Measurements from ENCODE around the gene CNOT1.

The CNOT1 gene

DNA sequence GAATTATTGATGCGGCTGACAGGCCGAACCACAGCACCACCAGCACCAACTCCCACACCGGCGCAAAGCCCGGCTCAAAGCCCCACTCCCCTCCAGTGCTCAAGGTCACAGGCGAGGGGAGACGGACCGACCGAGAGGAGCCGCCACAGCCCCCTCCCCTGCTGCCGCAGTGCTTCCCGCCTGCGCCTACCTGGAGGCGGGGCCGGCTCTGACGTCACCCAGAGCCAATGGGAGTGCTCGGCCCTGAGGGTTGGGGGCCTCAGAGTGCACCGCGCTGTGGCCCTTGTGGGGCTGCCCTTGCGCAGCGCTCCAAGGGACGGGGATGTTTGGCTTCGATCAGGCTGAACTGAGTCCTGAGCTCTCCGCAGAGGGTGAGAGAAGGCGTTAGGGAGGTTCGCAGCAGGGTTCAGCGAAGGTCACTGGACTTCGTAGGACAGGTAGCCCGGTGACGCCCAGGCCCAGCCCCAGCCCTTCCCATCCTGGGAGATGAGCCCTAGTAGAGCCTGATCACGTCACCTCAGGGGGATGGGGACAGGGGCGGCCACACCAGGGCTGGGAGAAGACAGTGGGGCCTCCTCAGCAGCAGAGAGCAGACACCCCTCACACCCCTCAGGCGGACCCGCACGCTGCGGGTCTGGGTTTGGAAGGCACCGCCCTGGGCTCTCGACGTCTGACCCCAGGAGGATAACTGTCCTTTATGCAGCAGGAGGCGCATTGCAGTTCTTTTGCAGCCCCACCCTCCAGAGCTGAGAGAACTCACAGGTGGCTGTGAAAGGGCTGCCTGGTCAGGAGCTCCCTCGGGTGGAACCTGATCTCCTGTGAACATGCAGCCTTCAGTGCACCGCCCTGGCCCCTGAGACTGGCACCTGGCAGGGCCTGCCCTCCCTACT, 128.1 kb downstream of the CNOT1 start:
- in situ Hi-C loops (cut with HindIII; ENCODE audit: low pct_ligation_motif_present, low sequenced_read_pairs) = no loop called here
- no peak for TF ChIP-seq CTCF (IDR thresholded peaks at IDR 0.05; ENCODE audit: low read depth, low read length, missing control alignments)

GRCh38 chr16:58500430-58501241, 129.0 kb downstream of the CNOT1 start:
- in situ Hi-C loops (cut with HindIII; ENCODE audit: low pct_ligation_motif_present, low sequenced_read_pairs) = no loop called here
- Histone ChIP-seq H3K27ac (no peak overlapping the region), H3K27me3 (replicated peaks) (no peaks in the 10 kb centered on the region), H3K4me3 (ENCODE audit: low read depth, low read length) (peak overlapping the region; percentile 67), H3K36me3 (replicated peaks) (no peaks in the 10 kb centered on the region)
- DNase-seq = no peak
- TF ChIP-seq CTCF (IDR thresholded peaks at IDR 0.05; ENCODE audit: low read depth, low read length, missing control alignments) = no peak

More for the DNA sequence above, 128.1 kb downstream of the CNOT1 start:
- Histone ChIP-seq H3K36me3 (replicated peaks) (no peaks in the 10 kb centered on the region), H3K27me3 (replicated peaks) (no peaks in the 10 kb centered on the region), H3K4me3 (ENCODE audit: low read depth, low read length) (peak overlapping the region; percentile 67), H3K27ac (no peak overlapping the region)
- no peak for DNase-seq

GRCh38 chr16:58499615-58500351, 129.8 kb downstream of the CNOT1 start, which contains the start of gene NDRG4:
Gene NDRG4 (plus strand): TSS chr16:58500143. CDS start chr16:58500249, 106 bp downstream.
- in situ Hi-C loops (cut with HindIII; ENCODE audit: low pct_ligation_motif_present, low sequenced_read_pairs) = no loop called here
- Histone ChIP-seq H3K4me3 (ENCODE audit: low read depth, low read length) (peak within 1 kb of the TSS; percentile 67), H3K36me3 (replicated peaks) (no peaks in the 10 kb centered on the region), H3K27ac (no peak within 1 kb of the TSS), H3K27me3 (replicated peaks) (no peaks in the 10 kb centered on the region)
- no peak for TF ChIP-seq CTCF (IDR thresholded peaks at IDR 0.05; ENCODE audit: low read depth, low read length, missing control alignments)
- DNase-seq = peak; percentile 89

GRCh38 chr16:58499092-58499511, 130.5 kb downstream of the CNOT1 start:
- Histone ChIP-seq H3K36me3 (replicated peaks) (no peaks in the 10 kb centered on the region), H3K27me3 (replicated peaks) (no peaks in the 10 kb centered on the region), H3K4me3 (ENCODE audit: low read depth, low read length) (no peak overlapping the region), H3K27ac (no peak overlapping the region)
- TF ChIP-seq CTCF (IDR thresholded peaks at IDR 0.05; ENCODE audit: low read depth, low read length, missing control alignments) = no peak
- in situ Hi-C loops (cut with HindIII; ENCODE audit: low pct_ligation_motif_present, low sequenced_read_pairs) = no loop called here
- no peak for DNase-seq

- no peak for TF ChIP-seq CTCF (IDR thresholded peaks at IDR 0.05; ENCODE audit: low read depth, low read length, missing control alignments)
- H3K27me3 ChIP-seq (replicated peaks) = no peaks in the 10 kb centered on the region
- in situ Hi-C loops (cut with HindIII; ENCODE audit: low pct_ligation_motif_present, low sequenced_read_pairs) = no loop called here
- no peak for DNase-seq
- no peak overlapping the region for H3K4me3 ChIP-seq (ENCODE audit: low read depth, low read length)
- H3K27ac ChIP-seq = no peak overlapping the region
- no peaks in the 10 kb centered on the region for H3K36me3 ChIP-seq (replicated peaks)
Measured at GRCh38 chr16:58498341-58499091, 131.1 kb downstream of the CNOT1 start.
